Ascending aorta (tissue), 2 donors: Measurements from ENCODE around the gene FHIT. TPM values are rescaled to one million over a fixed set of nuclear protein-coding genes. Genes with fewer than 3 reads are reported as not detected.

Source experiments
- DNase-seq, 2 donors: peaks; one replicate each; pipeline ENCODE4 v3.0.0-alpha.2; 2019; ENCODE audit warnings: low spot score in 2 of 2
- H3K27ac ChIP-seq, 2 donors: fragments of 200-600 bp; sonication (generic); one replicate each; pipeline ENCODE4 v1.5.1; 2016 to 2017; ENCODE audit warnings: mild to moderate bottlenecking in 1 of 2
- H3K27me3 ChIP-seq: fragments of 200-600 bp; sonication (generic); one replicate; pipeline ENCODE4 v1.5.1; 2017
- H3K36me3 ChIP-seq, 2 donors: fragments of 200-600 bp; sonication (generic); one replicate each; pipeline ENCODE4 v1.5.1; 2016
- H3K4me1 ChIP-seq, 2 donors: fragments of 200-600 bp; sonication (generic); one replicate each; pipeline ENCODE4 v1.5.1; 2016 to 2017; ENCODE audit warnings: mild to moderate bottlenecking in 1 of 2
- H3K4me3 ChIP-seq, 2 donors: fragments of 200-600 bp; sonication (generic); one replicate each; pipeline ENCODE4 v1.5.1; 2016 to 2017; ENCODE audit warnings: mild to moderate bottlenecking in 1 of 2
- H3K9me3 ChIP-seq, 2 donors: fragments of 200-600 bp; sonication (generic); one replicate each; pipeline ENCODE4 v1.5.1; 2016
- intact Hi-C: fragments of 100-400 bp; cut with DNase I; formaldehyde crosslinking; loops from one replicate; pipeline ENCODE4 v1.15.1; 2023
- total RNA-seq: library from RNA; depleted of rRNA; stranded (reverse); fragments of >200 nt; gene quantifications from one replicate; pipeline ENCODE4 v1.1.0, GENCODE V29; 2016
- TF ChIP-seq, protein P1 (sequence below), 3 experiments: fragments of 200-600 bp in 2 of 3; fragments of 450-650 bp in 1 of 3; sonication (generic) in 2 of 3; IDR thresholded peaks; one replicate each; pipeline ENCODE4 v1.5.1; 2016 to 2019; ENCODE audit warnings: antibody characterized with exemption in 3 of 3, mild to moderate bottlenecking in 1 of 3, moderate library complexity in 1 of 3

FHIT gene
- total RNA-seq, 1 donor from 2014 or later = 0.21 TPM

DNA sequence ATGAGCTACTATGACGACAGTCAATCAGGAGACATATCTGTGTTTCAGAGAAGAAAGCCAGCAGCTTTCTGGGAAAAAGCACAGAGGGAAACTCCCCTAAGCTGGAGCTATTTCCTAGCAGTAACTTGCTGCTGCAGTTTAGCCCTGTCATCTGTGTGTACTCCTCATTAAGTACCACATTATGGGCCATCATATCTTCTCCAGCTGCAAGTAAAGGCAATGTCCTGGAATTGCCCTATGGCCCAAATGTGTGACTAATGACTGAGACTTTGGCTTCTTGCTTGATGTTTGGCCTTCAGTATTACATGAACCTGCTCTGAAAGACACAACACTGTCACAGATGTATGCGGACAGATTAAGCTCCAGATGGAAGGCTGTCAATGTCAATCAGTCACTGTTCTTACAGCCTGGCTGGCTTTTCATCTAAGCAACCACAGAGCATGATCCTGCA lies 190.8 kb downstream of the FHIT start:
- Histone ChIP-seq H3K27ac (no peak overlapping the region), H3K4me1 (no peaks in the 10 kb centered on the region), H3K4me3 (no peak overlapping the region), H3K27me3 (no peaks in the 10 kb centered on the region), H3K9me3 (no peaks in the 10 kb centered on the region), H3K36me3 (no peaks in the 10 kb centered on the region)
- intact Hi-C loops = no loop called here
- no peak for DNase-seq
- TF ChIP-seq, protein P1, sequence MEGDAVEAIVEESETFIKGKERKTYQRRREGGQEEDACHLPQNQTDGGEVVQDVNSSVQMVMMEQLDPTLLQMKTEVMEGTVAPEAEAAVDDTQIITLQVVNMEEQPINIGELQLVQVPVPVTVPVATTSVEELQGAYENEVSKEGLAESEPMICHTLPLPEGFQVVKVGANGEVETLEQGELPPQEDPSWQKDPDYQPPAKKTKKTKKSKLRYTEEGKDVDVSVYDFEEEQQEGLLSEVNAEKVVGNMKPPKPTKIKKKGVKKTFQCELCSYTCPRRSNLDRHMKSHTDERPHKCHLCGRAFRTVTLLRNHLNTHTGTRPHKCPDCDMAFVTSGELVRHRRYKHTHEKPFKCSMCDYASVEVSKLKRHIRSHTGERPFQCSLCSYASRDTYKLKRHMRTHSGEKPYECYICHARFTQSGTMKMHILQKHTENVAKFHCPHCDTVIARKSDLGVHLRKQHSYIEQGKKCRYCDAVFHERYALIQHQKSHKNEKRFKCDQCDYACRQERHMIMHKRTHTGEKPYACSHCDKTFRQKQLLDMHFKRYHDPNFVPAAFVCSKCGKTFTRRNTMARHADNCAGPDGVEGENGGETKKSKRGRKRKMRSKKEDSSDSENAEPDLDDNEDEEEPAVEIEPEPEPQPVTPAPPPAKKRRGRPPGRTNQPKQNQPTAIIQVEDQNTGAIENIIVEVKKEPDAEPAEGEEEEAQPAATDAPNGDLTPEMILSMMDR (IDR thresholded peaks at IDR 0.05) = no peak

DNA sequence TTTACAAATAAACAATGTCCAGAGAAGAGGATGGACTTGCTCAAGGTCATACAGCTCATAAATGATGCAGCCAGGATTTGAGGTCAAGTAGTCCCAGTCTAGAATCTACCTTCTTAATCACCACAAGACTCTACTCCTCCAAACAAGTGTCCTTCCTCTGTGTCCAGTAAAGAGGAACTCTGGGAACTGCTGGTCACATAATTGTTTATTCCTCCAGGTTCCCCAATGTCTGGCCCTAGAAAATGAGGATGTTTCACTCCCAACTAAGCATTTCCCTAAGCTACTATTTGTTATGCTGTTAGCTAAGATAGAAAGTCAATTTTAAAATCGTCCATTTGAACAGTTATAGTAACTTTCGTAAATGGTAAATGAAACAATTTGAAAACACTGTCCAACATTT lies 192.4 kb downstream of the FHIT start:
- TF ChIP-seq, protein P1 (IDR thresholded peaks at IDR 0.05) = no peak
- Histone ChIP-seq H3K4me3 (no peak overlapping the region), H3K4me1 (no peaks in the 10 kb centered on the region), H3K9me3 (no peaks in the 10 kb centered on the region), H3K27me3 (no peaks in the 10 kb centered on the region), H3K36me3 (no peaks in the 10 kb centered on the region), H3K27ac (no peak overlapping the region)
- intact Hi-C loops = no loop called here
- no peak for DNase-seq

DNA sequence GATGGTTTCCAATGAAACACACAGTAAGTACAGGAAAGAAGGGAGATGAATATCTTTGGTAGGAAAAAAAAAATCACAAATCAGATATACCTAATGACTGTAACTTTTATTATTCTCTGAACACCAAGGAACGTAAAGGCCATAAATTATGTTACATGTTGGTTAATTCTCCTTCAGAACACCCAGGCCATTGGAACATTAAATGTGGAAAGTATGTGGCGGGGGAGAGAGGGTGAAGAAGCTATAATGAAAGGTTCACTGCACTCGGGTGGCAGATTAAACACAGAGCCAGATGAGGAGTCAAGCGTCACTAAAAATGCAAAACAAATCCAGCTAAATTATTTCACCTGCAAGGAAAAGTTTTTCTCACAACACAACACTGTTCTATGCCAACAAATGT lies 193.8 kb downstream of the FHIT start:
- no peaks in the 10 kb centered on the region for H3K27me3 ChIP-seq
- no peak for DNase-seq
- H3K27ac ChIP-seq = no peak overlapping the region
- TF ChIP-seq, protein P1 (IDR thresholded peaks at IDR 0.05) = no peak
- H3K4me3 ChIP-seq = no peak overlapping the region
- intact Hi-C loops = no loop called here
- no peaks in the 10 kb centered on the region for H3K4me1 ChIP-seq
- H3K36me3 ChIP-seq = no peaks in the 10 kb centered on the region
- no peaks in the 10 kb centered on the region for H3K9me3 ChIP-seq

DNA sequence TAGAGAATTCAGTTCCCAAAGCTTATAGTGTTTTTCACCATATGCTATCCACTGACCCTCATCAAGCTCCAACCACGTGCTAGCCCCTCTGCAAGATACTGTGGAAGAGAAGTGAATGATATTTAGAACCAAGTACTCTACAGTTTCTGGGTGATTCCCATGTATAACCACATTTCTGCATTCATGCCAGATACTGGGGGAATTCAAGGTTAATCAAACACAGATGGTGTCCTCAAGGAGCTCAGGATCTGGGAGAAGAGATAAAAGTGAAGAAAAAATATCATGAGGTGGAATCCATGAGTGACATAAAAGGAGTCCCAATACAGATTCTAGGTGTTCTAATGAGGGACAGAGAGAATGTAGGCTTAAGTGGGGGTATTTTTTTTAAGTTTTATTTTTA lies 195.8 kb downstream of the FHIT start:
- Histone ChIP-seq H3K36me3 (no peaks in the 10 kb centered on the region), H3K27ac (no peak overlapping the region), H3K4me3 (no peak overlapping the region), H3K9me3 (no peaks in the 10 kb centered on the region), H3K27me3 (no peaks in the 10 kb centered on the region), H3K4me1 (no peaks in the 10 kb centered on the region)
- TF ChIP-seq, protein P1 (IDR thresholded peaks at IDR 0.05) = no peak
- intact Hi-C loops = no loop called here
- no peak for DNase-seq

DNA sequence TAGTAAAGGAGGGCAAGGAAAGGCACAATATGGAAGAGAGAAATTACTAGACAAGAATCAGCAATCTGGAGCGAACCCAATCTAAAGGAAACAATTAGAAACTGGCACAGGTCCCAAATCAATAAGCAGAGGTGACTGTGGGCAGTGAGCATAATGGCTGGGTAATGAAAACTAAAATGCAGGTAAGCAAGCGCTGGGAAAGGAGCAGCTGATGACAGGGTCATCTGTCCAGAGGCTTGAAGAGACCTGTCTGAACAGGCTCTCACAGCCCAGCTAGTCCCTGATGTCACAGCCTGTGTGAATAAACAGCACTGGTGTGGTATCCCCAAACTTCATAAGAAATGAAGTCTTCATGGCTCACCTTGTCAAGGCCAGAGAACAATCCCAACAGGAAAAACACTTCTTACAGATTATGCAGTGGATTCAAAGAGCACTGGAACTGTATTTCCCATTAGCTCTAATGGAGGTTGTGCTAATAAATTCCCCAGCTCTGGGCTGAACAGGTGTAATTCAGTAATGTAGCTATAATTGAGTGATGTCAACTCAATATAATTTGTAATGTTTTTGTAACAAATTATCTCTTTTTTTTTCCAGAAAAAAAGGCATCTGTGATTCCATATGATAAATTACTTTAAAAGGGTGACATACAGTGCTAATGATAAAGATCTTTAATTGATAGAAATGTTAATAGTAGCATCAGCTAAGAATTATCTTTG lies 197.3 kb downstream of the FHIT start:
- no peaks in the 10 kb centered on the region for H3K36me3 ChIP-seq
- TF ChIP-seq, protein P1 (IDR thresholded peaks at IDR 0.05) = no peak
- intact Hi-C loops = no loop called here
- DNase-seq = no peak
- H3K27me3 ChIP-seq = no peaks in the 10 kb centered on the region
- H3K4me3 ChIP-seq = no peak overlapping the region
- H3K4me1 ChIP-seq = no peaks in the 10 kb centered on the region
- no peak overlapping the region for H3K27ac ChIP-seq
- no peaks in the 10 kb centered on the region for H3K9me3 ChIP-seq
